Measurements from ENCODE around the gene SETD4. TPM values are rescaled to one million over a fixed set of nuclear protein-coding genes. Genes with fewer than 3 reads are reported as not detected.
"Not testable (repeated sequence)": the region's sequence is repeated elsewhere in the genome, so short reads cannot be mapped to it uniquely, and the experiment has no call there.

SETD4 gene
- total RNA-seq, 2 donors from 2014 or later = 14.1 to 18.3 TPM

DNA sequence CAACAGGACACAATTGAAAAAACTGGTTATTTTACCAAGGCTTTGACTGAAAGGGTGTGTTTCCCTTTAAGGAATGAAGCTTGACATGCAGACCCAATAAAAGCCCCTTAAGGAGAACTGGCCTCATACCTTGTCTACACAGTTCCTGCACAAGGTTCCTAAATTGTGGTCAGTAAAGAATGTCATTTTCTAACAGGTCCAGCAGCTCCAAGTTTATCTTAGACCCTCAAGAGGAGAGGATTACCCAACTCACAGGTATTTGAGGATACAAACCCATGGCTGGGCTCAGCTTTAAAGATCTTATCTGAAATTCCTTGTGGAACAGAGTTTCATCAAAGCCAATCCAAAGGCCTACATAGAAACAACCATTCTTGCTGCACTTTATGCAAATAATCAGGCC lies 43.1 kb upstream of the SETD4 start:
- Histone ChIP-seq H3K27ac (no peak overlapping the region), H3K9me3 (no peaks in the 10 kb centered on the region), H3K27me3 (replicated peaks; ENCODE audit: insufficient read depth) (no peaks in the 10 kb centered on the region), H3K36me3 (no peaks in the 10 kb centered on the region), H3K4me1 (ENCODE audit: control insufficient read depth in 1 of 2, low read depth in 2 of 2) (peaks cover 0 to 5% of the 10 kb centered on the region in 2 donors), H3K4me3 (no peak overlapping the region)
- TF ChIP-seq, protein P1, sequence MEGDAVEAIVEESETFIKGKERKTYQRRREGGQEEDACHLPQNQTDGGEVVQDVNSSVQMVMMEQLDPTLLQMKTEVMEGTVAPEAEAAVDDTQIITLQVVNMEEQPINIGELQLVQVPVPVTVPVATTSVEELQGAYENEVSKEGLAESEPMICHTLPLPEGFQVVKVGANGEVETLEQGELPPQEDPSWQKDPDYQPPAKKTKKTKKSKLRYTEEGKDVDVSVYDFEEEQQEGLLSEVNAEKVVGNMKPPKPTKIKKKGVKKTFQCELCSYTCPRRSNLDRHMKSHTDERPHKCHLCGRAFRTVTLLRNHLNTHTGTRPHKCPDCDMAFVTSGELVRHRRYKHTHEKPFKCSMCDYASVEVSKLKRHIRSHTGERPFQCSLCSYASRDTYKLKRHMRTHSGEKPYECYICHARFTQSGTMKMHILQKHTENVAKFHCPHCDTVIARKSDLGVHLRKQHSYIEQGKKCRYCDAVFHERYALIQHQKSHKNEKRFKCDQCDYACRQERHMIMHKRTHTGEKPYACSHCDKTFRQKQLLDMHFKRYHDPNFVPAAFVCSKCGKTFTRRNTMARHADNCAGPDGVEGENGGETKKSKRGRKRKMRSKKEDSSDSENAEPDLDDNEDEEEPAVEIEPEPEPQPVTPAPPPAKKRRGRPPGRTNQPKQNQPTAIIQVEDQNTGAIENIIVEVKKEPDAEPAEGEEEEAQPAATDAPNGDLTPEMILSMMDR (IDR thresholded peaks at IDR 0.05) = no peak
- DNase-seq (ENCODE audit: low spot score) = no peak
- no peak for ATAC-seq (ENCODE audit: insufficient number of reproducible peaks, low FRiP score, low read depth)

DNA sequence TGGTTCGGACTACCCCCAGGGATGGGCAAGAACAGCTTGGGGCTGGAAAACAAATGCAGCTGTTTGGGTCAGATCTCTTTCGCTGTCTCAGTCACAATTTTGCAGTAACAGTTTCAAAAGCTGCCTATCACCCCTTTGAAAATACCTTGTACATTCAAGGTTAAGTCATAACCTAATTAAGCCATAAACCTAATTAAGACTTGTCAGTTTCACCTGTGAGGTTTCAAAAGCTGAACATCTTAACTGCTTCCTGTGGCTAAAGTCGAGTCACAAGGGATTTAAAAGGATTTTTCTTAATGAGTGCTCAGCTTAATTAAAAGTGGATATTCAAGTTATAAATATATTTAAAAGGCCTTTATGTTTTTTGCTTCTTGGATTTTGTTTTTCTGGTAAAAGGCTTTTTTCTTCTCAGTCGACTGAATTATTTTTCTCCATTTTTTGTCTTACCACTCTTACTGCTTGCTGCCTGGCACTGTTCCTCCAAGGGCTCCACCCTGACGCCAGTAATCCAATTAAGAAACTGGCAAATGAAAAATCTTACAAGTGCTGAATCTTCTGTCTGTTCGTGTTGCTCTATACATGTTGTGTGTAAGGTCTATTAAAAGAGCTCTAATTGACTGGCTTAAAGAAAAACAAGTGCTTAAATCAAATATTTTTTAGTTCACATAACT lies 40.8 kb upstream of the SETD4 start:
- H3K27ac ChIP-seq = no peak overlapping the region
- TF ChIP-seq, protein P1 (IDR thresholded peaks at IDR 0.05) = no peak
- H3K9me3 ChIP-seq = no peaks in the 10 kb centered on the region
- DNase-seq (ENCODE audit: low spot score) (no peak), ATAC-seq (ENCODE audit: insufficient number of reproducible peaks, low FRiP score, low read depth) (no peak)
- no peaks in the 10 kb centered on the region for H3K27me3 ChIP-seq (replicated peaks; ENCODE audit: insufficient read depth)
- no peaks in the 10 kb centered on the region for H3K36me3 ChIP-seq
- peaks cover 5 to 11% of the 10 kb centered on the region in 2 donors for H3K4me1 ChIP-seq (ENCODE audit: control insufficient read depth in 1 of 2, low read depth in 2 of 2)
- no peak overlapping the region for H3K4me3 ChIP-seq

GRCh38 chr21:36099695-36100211 lies 39.4 kb upstream of the SETD4 start:
- peaks cover 4 to 11% of the 10 kb centered on the region in 2 donors for H3K4me1 ChIP-seq (ENCODE audit: control insufficient read depth in 1 of 2, low read depth in 2 of 2)
- ATAC-seq (ENCODE audit: insufficient number of reproducible peaks, low FRiP score, low read depth); H3K27ac ChIP-seq; H3K4me3 ChIP-seq; H3K27me3 ChIP-seq (replicated peaks; ENCODE audit: insufficient read depth); DNase-seq (ENCODE audit: low spot score); H3K9me3 ChIP-seq; H3K36me3 ChIP-seq: not testable (repeated sequence)

GRCh38 chr21:36099000-36099399 lies 38.7 kb upstream of the SETD4 start:
- DNase-seq (ENCODE audit: low spot score) (no peak), ATAC-seq (ENCODE audit: insufficient number of reproducible peaks, low FRiP score, low read depth) (no peak)
- TF ChIP-seq, protein P1 (IDR thresholded peaks at IDR 0.05) = no peak
- Histone ChIP-seq H3K27me3 (replicated peaks; ENCODE audit: insufficient read depth) (no peaks in the 10 kb centered on the region), H3K4me1 (ENCODE audit: control insufficient read depth in 1 of 2, low read depth in 2 of 2) (peaks cover 0 to 11% of the 10 kb centered on the region in 2 donors), H3K9me3 (no peaks in the 10 kb centered on the region), H3K27ac (no peak overlapping the region), H3K4me3 (no peak overlapping the region), H3K36me3 (no peaks in the 10 kb centered on the region)

DNA sequence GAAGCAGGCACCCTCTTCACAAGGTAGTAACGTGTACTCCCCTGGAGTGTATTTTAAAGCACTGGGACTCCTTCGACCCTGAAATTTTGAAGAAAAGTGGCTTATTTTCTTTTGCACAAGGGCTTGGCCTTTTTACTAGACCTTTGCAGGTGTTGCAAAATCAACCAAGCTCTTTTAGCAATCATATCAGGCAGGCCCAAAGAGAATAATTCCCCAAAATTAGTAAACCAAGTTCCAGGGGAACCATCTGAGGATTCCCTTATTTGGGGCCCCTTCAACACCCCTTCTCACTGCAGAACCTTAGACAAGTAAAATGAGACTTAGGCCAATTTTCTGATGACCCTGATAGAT lies 37.8 kb upstream of the SETD4 start:
- TF ChIP-seq, protein P1 (IDR thresholded peaks at IDR 0.05) = no peak
- ATAC-seq (ENCODE audit: insufficient number of reproducible peaks, low FRiP score, low read depth) = no peak
- Histone ChIP-seq H3K27ac (no peak overlapping the region), H3K9me3 (no peaks in the 10 kb centered on the region), H3K36me3 (no peaks in the 10 kb centered on the region), H3K27me3 (replicated peaks; ENCODE audit: insufficient read depth) (no peaks in the 10 kb centered on the region), H3K4me1 (ENCODE audit: control insufficient read depth in 1 of 2, low read depth in 2 of 2) (peaks cover 0 to 11% of the 10 kb centered on the region in 2 donors), H3K4me3 (no peak overlapping the region)
- no peak for DNase-seq (ENCODE audit: low spot score)
